Right lobe of liver (tissue), 6 donors: ENCODE results near the gene RYR3. TPM values are rescaled to one million over a fixed set of nuclear protein-coding genes. Genes with fewer than 3 reads are reported as not detected.

Source experiments
- ATAC-seq, 4 donors: fragments of 200-7000 bp; cut with Tn5 transposase; one replicate each; pipeline ENCODE4 v1.9.1; 2020; ENCODE audit warnings: mild to moderate bottlenecking in 4 of 4, moderate library complexity in 4 of 4
- DNase-seq, 3 donors: peaks; one replicate each; pipeline ENCODE4 v3.0.0-alpha.2; 2020
- H3K27ac ChIP-seq, 3 donors: fragments of 200-600 bp; one replicate each; pipeline ENCODE4 v1.8.0; 2022
- H3K27me3 ChIP-seq, 2 donors: fragments of 200-600 bp; one replicate each; pipeline ENCODE4 v1.8.0; 2022
- H3K36me3 ChIP-seq, 4 donors: fragments of 200-600 bp; sonication (generic) in 1 of 4; one replicate each; pipeline versions ENCODE4 v1.5.1 to v1.8.0; 2017 to 2022; ENCODE audit warnings: control low read depth in 1 of 4
- H3K4me1 ChIP-seq, 4 donors: fragments of 200-600 bp; sonication (generic) in 1 of 4; one replicate each; pipeline versions ENCODE4 v1.5.1 to v1.8.0; 2017 to 2022; ENCODE audit warnings: control low read depth in 1 of 4
- H3K4me3 ChIP-seq, 3 donors: fragments of 200-600 bp; one replicate each; pipeline ENCODE4 v1.8.0; 2022
- H3K9me3 ChIP-seq, 4 donors: fragments of 200-600 bp; sonication (generic) in 1 of 4; one replicate each; pipeline versions ENCODE4 v1.5.1 to v1.8.0; 2017 to 2022; ENCODE audit warnings: control low read depth in 1 of 4
- CTCF ChIP-seq, 4 donors: fragments of 200-600 bp in 3 of 4; fragments of 450-650 bp in 1 of 4; IDR thresholded peaks; one replicate each; pipeline versions ENCODE4 v1.5.1 to v1.8.0; 2016 to 2022; ENCODE audit warnings: antibody characterized with exemption in 4 of 4, mild to moderate bottlenecking in 2 of 4
- POLR2A ChIP-seq: fragments of 450-650 bp; IDR thresholded peaks from one replicate; pipeline ENCODE4 v1.6.1; 2017; ENCODE audit warnings: antibody characterized with exemption, mild to moderate bottlenecking
- WGBS: methylation state at CpG from one replicate; pipeline ENCODE4 v1.1.6; 2018; ENCODE audit warnings: low coverage, low lambda C conversion rate; ENCODE audit not compliant: insufficient coverage; ENCODE audit errors: missing lambda C conversion rate; 5-methylcytosine and 5-hydroxymethylcytosine counted together
- intact Hi-C, 2 donors: fragments of 100-400 bp; cut with DNase I; formaldehyde crosslinking; loops; one replicate each; pipeline versions ENCODE4 v1.11.2 to v1.14.1; 2022
- total RNA-seq, 6 experiments: library from RNA; depleted of rRNA in 2 of 6; stranded (reverse); fragments of >200 nt in 2 of 6; fragmentation: NEBNext Ultra II Directional in 3 of 6; extraction: Animal tissue kit (Norgen Biotek cat#: 25700) in 3 of 6; gene quantifications; one replicate each; pipeline versions ENCODE4 v1.1.0 to v1.2.4, GENCODE V29; 2016 to 2023
- donor health status: DM: no; HTN: yes; CAD: no.
- donor health status: DM: no; HTN: no; CAD: no.
- donor health status: DM: no; HTN: no; CAD: no.
- donor health status: DM: no; HTN: yes; CAD: no.
- donor health status: DM: no; HTN: yes; CAD: no.

The RYR3 gene
- total RNA-seq, 6 experiments from 2014 or later, result under 0.01 to 0.31 (median 0.05) TPM; not detected in 3

GRCh38 chr15:33678602-33679001 is 367.8 kb downstream of the RYR3 start:
- H3K27me3 ChIP-seq, result peaks cover 0 to 3% of the 10 kb centered on the region in 2 donors
- H3K9me3 ChIP-seq, result no peaks in the 10 kb centered on the region
- WGBS, result 26% methylated on average over 5 of the region's 5 CpGs
- ATAC-seq (peak; percentile 28 to 82 (median 65)), DNase-seq (no peak)
- H3K4me1 ChIP-seq, result no peaks in the 10 kb centered on the region
- TF ChIP-seq CTCF (IDR thresholded peaks at IDR 0.05), result no peak
- TF ChIP-seq POLR2A, result no peak
- H3K36me3 ChIP-seq, result no peaks in the 10 kb centered on the region
- no peak overlapping the region for H3K4me3 ChIP-seq
- intact Hi-C loops, result no loop called here
- H3K27ac ChIP-seq, result no peak overlapping the region

GRCh38 chr15:33679061-33679460 is 368.3 kb downstream of the RYR3 start:
- no peaks in the 10 kb centered on the region for H3K36me3 ChIP-seq
- 29% methylated on average over 1 of the region's 2 CpGs for WGBS
- ATAC-seq (no peak), DNase-seq (no peak)
- no peak overlapping the region for H3K4me3 ChIP-seq
- no peak for TF ChIP-seq CTCF (IDR thresholded peaks at IDR 0.05)
- no peak for TF ChIP-seq POLR2A
- intact Hi-C loops, result no loop called here
- H3K27ac ChIP-seq, result no peak overlapping the region
- H3K9me3 ChIP-seq, result no peaks in the 10 kb centered on the region
- H3K27me3 ChIP-seq, result peaks cover 0 to 3% of the 10 kb centered on the region in 2 donors
- no peaks in the 10 kb centered on the region for H3K4me1 ChIP-seq

- intact Hi-C loops, result no loop called here
- peaks cover 0 to 3% of the 10 kb centered on the region in 2 donors for H3K27me3 ChIP-seq
- no peak for DNase-seq
- no peak overlapping the region for H3K27ac ChIP-seq
- H3K9me3 ChIP-seq, result no peaks in the 10 kb centered on the region
- no peaks in the 10 kb centered on the region for H3K4me1 ChIP-seq
- H3K36me3 ChIP-seq, result no peaks in the 10 kb centered on the region
- ATAC-seq, result no peak
- 36% methylated on average over 5 of the region's 5 CpGs for WGBS
- H3K4me3 ChIP-seq, result no peak overlapping the region
- TF ChIP-seq CTCF (IDR thresholded peaks at IDR 0.05), result no peak
- no peak for TF ChIP-seq POLR2A
These were observed 369.6 kb downstream of the RYR3 start for GRCh38 chr15:33680336-33680735.

GRCh38 chr15:33693166-33693800 is 382.5 kb downstream of the RYR3 start:
- H3K9me3 ChIP-seq, result no peaks in the 10 kb centered on the region
- H3K4me3 ChIP-seq, result no peak overlapping the region
- TF ChIP-seq CTCF (IDR thresholded peaks at IDR 0.05), result no peak
- no peak for TF ChIP-seq POLR2A
- H3K27me3 ChIP-seq, result no peaks in the 10 kb centered on the region
- WGBS, result 57% methylated on average over 11 of the region's 12 CpGs
- H3K4me1 ChIP-seq, result no peaks in the 10 kb centered on the region
- ATAC-seq (no peak), DNase-seq (no peak)
- intact Hi-C loops, result no loop called here
- H3K36me3 ChIP-seq, result no peaks in the 10 kb centered on the region
- H3K27ac ChIP-seq, result no peak overlapping the region
